CD4-positive, alpha-beta T cell treated with Interleukin-21 for 1 hour (primary cell): ENCODE data around the gene TMEM59L.

Experiments used
- DNase-seq: peaks from one replicate; pipeline ENCODE4 v3.0.0-alpha.2; 2020

TMEM59L gene

GRCh38 chr19:18639706-18640243 lies 27.1 kb downstream of the TMEM59L start:
- DNase-seq = no peak

GRCh38 chr19:18644196-18645034 lies 31.7 kb downstream of the TMEM59L start:
- DNase-seq = no peak

- no peak for DNase-seq
These were observed 32.4 kb downstream of the TMEM59L start for GRCh38 chr19:18645035-18645511.

- no peak for DNase-seq
These were observed 34.1 kb downstream of the TMEM59L start for GRCh38 chr19:18646535-18647370.

- no peak for DNase-seq
These were observed 34.7 kb downstream of the TMEM59L start for GRCh38 chr19:18647371-18647767.

GRCh38 chr19:18647807-18648206 lies 35.1 kb downstream of the TMEM59L start:
- no peak for DNase-seq

GRCh38 chr19:18648973-18649315 lies 36.3 kb downstream of the TMEM59L start:
- no peak for DNase-seq

GRCh38 chr19:18649371-18650020 lies 36.8 kb downstream of the TMEM59L start:
- DNase-seq = no peak

GRCh38 chr19:18650021-18650390 lies 37.3 kb downstream of the TMEM59L start:
- no peak for DNase-seq

GRCh38 chr19:18650468-18651041 lies 37.9 kb downstream of the TMEM59L start:
- DNase-seq = no peak

GRCh38 chr19:18651300-18651699 lies 38.6 kb downstream of the TMEM59L start:
- DNase-seq = no peak

- DNase-seq = no peak
These were observed 39.1 kb downstream of the TMEM59L start for GRCh38 chr19:18651733-18652132.

- DNase-seq = no peak
These were observed 41.2 kb downstream of the TMEM59L start for GRCh38 chr19:18653853-18654252.

GRCh38 chr19:18654469-18654868 lies 41.8 kb downstream of the TMEM59L start:
- DNase-seq = no peak

- no peak for DNase-seq
These were observed 42.6 kb downstream of the TMEM59L start for GRCh38 chr19:18655173-18655844.

- DNase-seq = no peak
These were observed 43.8 kb downstream of the TMEM59L start for GRCh38 chr19:18656337-18657086.

- no peak for DNase-seq
These were observed 45.1 kb downstream of the TMEM59L start for GRCh38 chr19:18657590-18658365.

- DNase-seq = no peak
These were observed 45.7 kb downstream of the TMEM59L start for GRCh38 chr19:18658366-18658855.

GRCh38 chr19:18659281-18660050 lies 46.8 kb downstream of the TMEM59L start:
- no peak for DNase-seq
